GM12878 (cell line): ENCODE measurements around the gene RBM48. TPM values are rescaled to one million over a fixed set of nuclear protein-coding genes. Genes with fewer than 3 reads are reported as not detected.
"Not testable (repeated sequence)": the region's sequence is repeated elsewhere in the genome, so short reads cannot be mapped to it uniquely, and the experiment has no call there.

Source experiments
- ATAC-seq: fragments of 200-7000 bp; cut with Tn5 transposase; 3 replicates; pipeline ENCODE4 v1.9.1; 2020; ENCODE audit warnings: mild to moderate bottlenecking, moderate library complexity
- BruUV-seq: library from RNA; stranded (reverse); fragments of 400-500 nt; replicated peaks from 2 replicates; lab custom pipeline; 2021; lab: Mats Ljungman, UMichigan
- CTCF ChIA-PET: fragments of 300-600 bp; sonication (Branson Sonifier 250); formaldehyde crosslinking; extraction: SDS; loops from one replicate; lab custom pipeline; 2021; ENCODE audit warnings: inconsistent platforms; lab: Yijun Ruan, JAX
- POLR2A ChIA-PET: fragments of 350-600 bp; formaldehyde crosslinking; extraction: SDS; loops from one replicate; lab custom pipeline; 2021; ENCODE audit warnings: inconsistent platforms; lab: Charles Lee
- RAD21 ChIA-PET: fragments of 300-600 bp; sonication (Branson Sonifier 250); formaldehyde crosslinking; loops from one replicate; lab custom pipeline; 2023; ENCODE audit warnings: antibody characterized with exemption; ENCODE audit not compliant: unreplicated experiment; lab: Charles Lee
- SMC1A ChIA-PET: fragments of 300-600 bp; sonication (Branson Sonifier 250); formaldehyde crosslinking; loops from one replicate; lab custom pipeline; 2023; ENCODE audit not compliant: unreplicated experiment, uncharacterized antibody; lab: Charles Lee
- DNase-seq: peaks from one replicate; pipeline ENCODE4 v3.0.0-alpha.2; 2011; ENCODE audit warnings: low read depth, low spot score
- FAIRE-seq: peaks from 3 replicates; lab custom pipeline; 2011; peaks lifted over from hg19 to GRCh38; lab: Jason Lieb, UNC
- H2AFZ ChIP-seq: 2 replicates; pipeline ENCODE4 v1.6.0; 2011; ENCODE audit warnings: low read depth, low read length, control low read depth; ENCODE audit not compliant: control insufficient read depth
- H3K27ac ChIP-seq: 2 replicates; pipeline ENCODE4 v1.5.1; 2011; ENCODE audit warnings: control low read depth; ENCODE audit not compliant: control insufficient read depth, insufficient read depth
- H3K27me3 ChIP-seq, 2 experiments: replicated peaks in 1 of 2; 2 replicates each; pipeline versions ENCODE4 v1.6.0 to v1.6.1; 2011; ENCODE audit warnings: low read length in 1 of 2; ENCODE audit not compliant: control insufficient read depth in 2 of 2, insufficient read depth in 2 of 2
- H3K36me3 ChIP-seq, 2 experiments: 2 replicates each; pipeline ENCODE4 v1.5.1; 2011; ENCODE audit warnings: low read length in 1 of 2; ENCODE audit not compliant: control insufficient read depth in 2 of 2, insufficient read depth in 2 of 2
- H3K4me1 ChIP-seq: 2 replicates; pipeline ENCODE4 v1.6.1; 2011; ENCODE audit warnings: mild to moderate bottlenecking, low read length, moderate library complexity, mixed read lengths; ENCODE audit not compliant: control insufficient read depth, insufficient read depth
- H3K4me2 ChIP-seq: 2 replicates; pipeline ENCODE4 v1.6.0; 2011; ENCODE audit warnings: control low read depth; ENCODE audit not compliant: control insufficient read depth, insufficient read depth
- H3K4me3 ChIP-seq: fragments of 200-600 bp; sonication (generic); 2 replicates; pipeline ENCODE4 v1.5.1; 2016
- H3K79me2 ChIP-seq: 2 replicates; pipeline ENCODE4 v1.6.0; 2011; ENCODE audit warnings: low read length; ENCODE audit not compliant: control insufficient read depth, insufficient read depth
- H3K9ac ChIP-seq: 2 replicates; pipeline ENCODE4 v1.8.0; 2011; ENCODE audit warnings: low read length, control low read depth, mixed read lengths; ENCODE audit not compliant: control insufficient read depth, insufficient read depth
- H3K9me3 ChIP-seq: replicated peaks from 3 replicates; pipeline ENCODE4 v1.5.1; 2011; ENCODE audit warnings: mild to moderate bottlenecking, low read length; ENCODE audit not compliant: control insufficient read depth, insufficient read depth
- H4K20me1 ChIP-seq: 2 replicates; pipeline ENCODE4 v1.6.0; 2011; ENCODE audit not compliant: control insufficient read depth, insufficient read depth
- BCL11A ChIP-seq: IDR thresholded peaks from 2 replicates; pipeline ENCODE4 v1.6.1; 2011; ENCODE audit warnings: low read depth, low read length
- EP300 ChIP-seq, 2 experiments: fragments of 150-350 bp in 1 of 2; IDR thresholded peaks; 2 replicates each; pipeline ENCODE4 v1.6.1; 2011 to 2012; ENCODE audit warnings: low read depth in 2 of 2, low read length in 2 of 2, borderline replicate concordance in 1 of 2, improper control_type of control experiment in 1 of 2, inconsistent platforms in 1 of 2; ENCODE audit not compliant: control insufficient read depth in 1 of 2
- ETV6 ChIP-seq, 2 experiments: fragments of 450-650 bp in 1 of 2; IDR thresholded peaks in 1 of 2; conservative IDR thresholded peaks in 1 of 2; 2 replicates each; pipeline ENCODE4 v1.6.1; 2014; ENCODE audit warnings: antibody characterized with exemption in 1 of 2, borderline replicate concordance in 1 of 2, low read depth in 1 of 2, mild to moderate bottlenecking in 1 of 2, moderate library complexity in 1 of 2
- FOXM1 ChIP-seq: IDR thresholded peaks from 2 replicates; pipeline ENCODE4 v1.6.1; 2012; ENCODE audit warnings: low read depth, mild to moderate bottlenecking, inconsistent platforms, low read length, moderate library complexity
- GABPA ChIP-seq: IDR thresholded peaks from 2 replicates; pipeline ENCODE4 v1.6.1; 2014; ENCODE audit warnings: antibody characterized with exemption, low read depth, mild to moderate bottlenecking, inconsistent platforms
- HDGF ChIP-seq: fragments of 450-650 bp; IDR thresholded peaks from 2 replicates; pipeline ENCODE4 v1.6.1; 2016; ENCODE audit warnings: antibody characterized with exemption
- KDM1A ChIP-seq: fragments of 200-600 bp; sonication (generic); IDR thresholded peaks from 2 replicates; pipeline ENCODE4 v1.6.1; 2016; ENCODE audit warnings: borderline replicate concordance
- MYB ChIP-seq: fragments of 150-350 bp; IDR thresholded peaks from 2 replicates; pipeline ENCODE4 v1.6.1; 2014; ENCODE audit warnings: mild to moderate bottlenecking, low read depth, low read length, borderline replicate concordance
- NFYB ChIP-seq: IDR thresholded peaks from 2 replicates; pipeline ENCODE4 v1.6.1; 2011; ENCODE audit warnings: low read depth, mild to moderate bottlenecking, low read length, improper control_type of control experiment, moderate library complexity; ENCODE audit not compliant: insufficient read depth
- POLR2AphosphoS2 ChIP-seq: IDR thresholded peaks from 2 replicates; pipeline ENCODE4 v1.6.1; 2011; ENCODE audit warnings: low read depth, mild to moderate bottlenecking, low read length, improper control_type of control experiment, moderate library complexity
- TCF3 ChIP-seq: IDR thresholded peaks from 2 replicates; pipeline ENCODE4 v1.6.1; 2012; ENCODE audit warnings: low read depth, mild to moderate bottlenecking, low read length, borderline replicate concordance; ENCODE audit not compliant: insufficient read depth
- WGBS: methylation state at CpG from one replicate; pipeline ENCODE4 v1.1.6; 2016; ENCODE audit warnings: low lambda C conversion rate; ENCODE audit not compliant: insufficient replicate concordance, insufficient coverage; ENCODE audit errors: missing lambda C conversion rate; 5-methylcytosine and 5-hydroxymethylcytosine counted together
- in situ Hi-C: fragments of 300-500 bp; cut with MboI; formaldehyde crosslinking; loops from 9 replicates; pipeline ENCODE4 v1.14.3; 2018; ENCODE audit warnings: mixed read lengths
- intact Hi-C: fragments of 100-400 bp; cut with micrococcal nuclease; formaldehyde crosslinking; loops from one replicate; pipeline ENCODE4 v1.14.2; 2022; ENCODE audit not compliant: unreplicated experiment
- polyA plus RNA-seq, 11 experiments: library from polyadenylated mRNA; depleted of rRNA in 4 of 11; unstranded in 6 of 11; stranded (reverse) in 5 of 11; fragments of >200 nt; fragmentation: Nextera tagmentation in 4 of 11; fragmentation: Illumina TruSeq in 1 of 11; extraction: Ambion mirVana in 4 of 11; extraction: Trizol in 1 of 11; gene quantifications; 1 replicate in 1 of 11; 2 replicates in 10 of 11; pipeline versions ENCODE4 v1.2.1 to v1.2.3, GENCODE V29; 2011 to 2016; ENCODE audit warnings: inconsistent platforms in 2 of 11, missing spikeins in 2 of 11, low read depth in 1 of 11
- total RNA-seq, 4 experiments: library from RNA; depleted of rRNA in 3 of 4; stranded (reverse); fragments of >200 nt in 3 of 4; fragmentation: Illumina TruSeq in 1 of 4; extraction: Trizol in 1 of 4; gene quantifications; 2 replicates each; pipeline versions ENCODE4 v1.2.1 to v1.2.3, GENCODE V29; 2013 to 2021
- TF ChIP-seq, protein P1 (sequence below): fragments of 450-650 bp; IDR thresholded peaks from 2 replicates; pipeline ENCODE4 v1.6.1; 2017; ENCODE audit warnings: mild to moderate bottlenecking
- TF ChIP-seq, protein P2 (sequence below): fragments of 450-650 bp; conservative IDR thresholded peaks from 2 replicates; pipeline ENCODE4 v1.6.1; 2017; ENCODE audit warnings: mild to moderate bottlenecking, moderate library complexity

The RBM48 gene
- total and polyA plus RNA-seq, 10 of the 15 experiments (the other 5 are each of a cell fraction or from before 2014, with no cell fraction given) = 8.5 to 14.7 (median 11.6) TPM

DNA sequence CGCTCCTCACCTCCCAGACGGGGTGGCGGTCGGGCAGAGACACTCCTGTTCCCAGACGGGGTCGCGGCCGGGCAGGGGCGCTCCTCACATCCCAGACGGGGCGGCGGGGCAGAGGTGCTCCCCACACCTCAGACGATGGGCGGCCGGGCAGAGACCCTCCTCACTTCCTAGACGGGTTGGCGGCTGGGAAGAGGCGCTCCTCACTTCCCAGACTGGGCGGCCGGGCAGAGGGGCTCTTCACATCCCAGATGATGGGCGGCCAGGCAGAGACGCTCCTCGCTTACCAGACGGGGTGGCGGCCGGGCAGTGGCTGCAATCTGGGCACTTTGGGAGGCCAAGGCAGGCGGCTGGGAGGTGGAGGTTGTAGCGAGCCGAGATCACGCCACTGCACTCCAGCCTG, 16.5 kb downstream of the RBM48 start:
- ATAC-seq, POLR2A ChIA-PET, H3K79me2 ChIP-seq, H3K4me2 ChIP-seq, H4K20me1 ChIP-seq, DNase-seq, H2AFZ ChIP-seq, H3K9me3 ChIP-seq, SMC1A ChIA-PET, H3K9ac ChIP-seq, in situ Hi-C loops, H3K27ac ChIP-seq, H3K27me3 ChIP-seq, H3K36me3 ChIP-seq, intact Hi-C loops, BruUV-seq, RAD21 ChIA-PET, CTCF ChIA-PET, H3K4me1 ChIP-seq, H3K4me3 ChIP-seq, FAIRE-seq: not testable (repeated sequence)
- 93% methylated on average over 21 of the region's 30 CpGs for WGBS

- ChIA-PET SMC1A (no interaction called here), POLR2A (no interaction called here), RAD21 (no interaction called here), CTCF (interaction anchor here (1.4 kb wide), 1 partner anchor 9 kb away, joined by 4 read pairs; no protein-coding TSS in a partner anchor)
- ATAC-seq = no peak
- no TSS peak for BruUV-seq
- Histone ChIP-seq H3K27ac (no peak overlapping the region), H3K9ac (no peak overlapping the region), H3K4me2 (no peak overlapping the region), H4K20me1 (no peaks in the 10 kb centered on the region), H3K36me3 (no peaks in the 10 kb centered on the region), H3K4me1 (no peaks in the 10 kb centered on the region), H3K27me3 (no peaks in the 10 kb centered on the region), H3K4me3 (no peak overlapping the region), H3K79me2 (no peaks in the 10 kb centered on the region), H3K9me3 (no peaks in the 10 kb centered on the region), H2AFZ (no peak overlapping the region)
- no peak for DNase-seq
- no peak for FAIRE-seq
- intact Hi-C loops (no loop called here), in situ Hi-C loops (no loop called here)
- 84% methylated on average over 16 of the region's 17 CpGs for WGBS
- TF ChIP-seq BCL11A (no peak), HDGF (no peak), TCF3 (no peak), GABPA (no peak), FOXM1 (no peak), POLR2AphosphoS2 (no peak), ETV6 (conservative IDR thresholded peaks at IDR 0.05 in 1 of 2, IDR thresholded peaks at IDR 0.05 in 1 of 2; ENCODE audit: borderline replicate concordance in 1 of 2, low read depth in 1 of 2) (no peak), NFYB (no peak), EP300 (IDR thresholded peaks at IDR 0.05; ENCODE audit: borderline replicate concordance in 1 of 2, control insufficient read depth in 1 of 2, low read depth in 2 of 2, low read length in 2 of 2) (no peak), MYB (no peak), KDM1A (no peak)
- TF ChIP-seq, protein P1, sequence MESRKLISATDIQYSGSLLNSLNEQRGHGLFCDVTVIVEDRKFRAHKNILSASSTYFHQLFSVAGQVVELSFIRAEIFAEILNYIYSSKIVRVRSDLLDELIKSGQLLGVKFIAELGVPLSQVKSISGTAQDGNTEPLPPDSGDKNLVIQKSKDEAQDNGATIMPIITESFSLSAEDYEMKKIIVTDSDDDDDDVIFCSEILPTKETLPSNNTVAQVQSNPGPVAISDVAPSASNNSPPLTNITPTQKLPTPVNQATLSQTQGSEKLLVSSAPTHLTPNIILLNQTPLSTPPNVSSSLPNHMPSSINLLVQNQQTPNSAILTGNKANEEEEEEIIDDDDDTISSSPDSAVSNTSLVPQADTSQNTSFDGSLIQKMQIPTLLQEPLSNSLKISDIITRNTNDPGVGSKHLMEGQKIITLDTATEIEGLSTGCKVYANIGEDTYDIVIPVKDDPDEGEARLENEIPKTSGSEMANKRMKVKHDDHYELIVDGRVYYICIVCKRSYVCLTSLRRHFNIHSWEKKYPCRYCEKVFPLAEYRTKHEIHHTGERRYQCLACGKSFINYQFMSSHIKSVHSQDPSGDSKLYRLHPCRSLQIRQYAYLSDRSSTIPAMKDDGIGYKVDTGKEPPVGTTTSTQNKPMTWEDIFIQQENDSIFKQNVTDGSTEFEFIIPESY = no peak
- TF ChIP-seq, protein P2, sequence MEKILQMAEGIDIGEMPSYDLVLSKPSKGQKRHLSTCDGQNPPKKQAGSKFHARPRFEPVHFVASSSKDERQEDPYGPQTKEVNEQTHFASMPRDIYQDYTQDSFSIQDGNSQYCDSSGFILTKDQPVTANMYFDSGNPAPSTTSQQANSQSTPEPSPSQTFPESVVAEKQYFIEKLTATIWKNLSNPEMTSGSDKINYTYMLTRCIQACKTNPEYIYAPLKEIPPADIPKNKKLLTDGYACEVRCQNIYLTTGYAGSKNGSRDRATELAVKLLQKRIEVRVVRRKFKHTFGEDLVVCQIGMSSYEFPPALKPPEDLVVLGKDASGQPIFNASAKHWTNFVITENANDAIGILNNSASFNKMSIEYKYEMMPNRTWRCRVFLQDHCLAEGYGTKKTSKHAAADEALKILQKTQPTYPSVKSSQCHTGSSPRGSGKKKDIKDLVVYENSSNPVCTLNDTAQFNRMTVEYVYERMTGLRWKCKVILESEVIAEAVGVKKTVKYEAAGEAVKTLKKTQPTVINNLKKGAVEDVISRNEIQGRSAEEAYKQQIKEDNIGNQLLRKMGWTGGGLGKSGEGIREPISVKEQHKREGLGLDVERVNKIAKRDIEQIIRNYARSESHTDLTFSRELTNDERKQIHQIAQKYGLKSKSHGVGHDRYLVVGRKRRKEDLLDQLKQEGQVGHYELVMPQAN = no peak
Measured at GRCh38 chr7:92546856-92547497, 18.4 kb downstream of the RBM48 start.
